ENCODE data around the gene CREM. TPM values are rescaled to one million over a fixed set of nuclear protein-coding genes. Genes with fewer than 3 reads are reported as not detected.
A peak's percentile ranks its signal among the peaks of the same experiment; 100 is the strongest.

The CREM gene
- total RNA-seq, 1 donor from 2014 or later = 26.9 TPM

GRCh38 chr10:35236739-35237138 lies 110.1 kb downstream of the CREM start:
- peak; percentile 54 for TF ChIP-seq CTCF (conservative IDR thresholded peaks at IDR 0.05; ENCODE audit: low read depth, low read length)
- no peak for DNase-seq (ENCODE audit: low read depth)

GRCh38 chr10:35237766-35238512 lies 111.3 kb downstream of the CREM start:
- TF ChIP-seq CTCF (conservative IDR thresholded peaks at IDR 0.05; ENCODE audit: low read depth, low read length) = no peak
- no peak overlapping the region for H3K4me3 ChIP-seq (ENCODE audit: low read depth, low read length)
- no peak for DNase-seq (ENCODE audit: low read depth)

More at GRCh38 chr10:35236739-35237138, 110.1 kb downstream of the CREM start:
- H3K4me3 ChIP-seq (ENCODE audit: low read depth, low read length) = no peak overlapping the region

GRCh38 chr10:35244549-35244948 lies 117.9 kb downstream of the CREM start:
- H3K4me3 ChIP-seq (ENCODE audit: low read depth, low read length) = no peak overlapping the region
- DNase-seq (ENCODE audit: low read depth) = no peak
- TF ChIP-seq CTCF (conservative IDR thresholded peaks at IDR 0.05; ENCODE audit: low read depth, low read length) = no peak

GRCh38 chr10:35246770-35247343 lies 120.2 kb downstream of the CREM start:
- DNase-seq (ENCODE audit: low read depth) = no peak
- no peak for TF ChIP-seq CTCF (conservative IDR thresholded peaks at IDR 0.05; ENCODE audit: low read depth, low read length)
- no peak overlapping the region for H3K4me3 ChIP-seq (ENCODE audit: low read depth, low read length)

GRCh38 chr10:35251373-35252100 lies 124.9 kb downstream of the CREM start:
- H3K4me3 ChIP-seq (ENCODE audit: low read depth, low read length) = no peak overlapping the region
- TF ChIP-seq CTCF (conservative IDR thresholded peaks at IDR 0.05; ENCODE audit: low read depth, low read length) = no peak
- no peak for DNase-seq (ENCODE audit: low read depth)

- TF ChIP-seq CTCF (conservative IDR thresholded peaks at IDR 0.05; ENCODE audit: low read depth, low read length) = no peak
- DNase-seq (ENCODE audit: low read depth) = no peak
These were observed 130.7 kb downstream of the CREM start for GRCh38 chr10:35257057-35257983.

More at GRCh38 chr10:35257057-35257983, 130.7 kb downstream of the CREM start:
- H3K4me3 ChIP-seq (ENCODE audit: low read depth, low read length) = no peak overlapping the region

Measured in epithelial cell of proximal tubule (primary cell).